Neuronal stem cell (in vitro differentiated cells): ENCODE data around the gene WWTR1.

Experiments
- DNase-seq: peaks from one replicate; pipeline ENCODE4 v3.0.0-alpha.2; 2013; ENCODE audit warnings: low spot score
- H2AFZ ChIP-seq: one replicate; pipeline ENCODE4 v1.6.1; 2013; ENCODE audit warnings: mild to moderate bottlenecking, low read length, inconsistent platforms
- H2AK5ac ChIP-seq: 2 replicates; pipeline ENCODE4 v1.6.1; 2013; ENCODE audit warnings: low read depth, mild to moderate bottlenecking, inconsistent platforms, low read length, moderate library complexity, mixed read lengths
- H2BK120ac ChIP-seq: 2 replicates; pipeline ENCODE4 v1.6.1; 2013; ENCODE audit warnings: low read depth, mild to moderate bottlenecking, inconsistent platforms, low read length, moderate library complexity, mixed read lengths
- H2BK12ac ChIP-seq: one replicate; pipeline ENCODE4 v1.6.1; 2013; ENCODE audit warnings: low read length, inconsistent platforms
- H2BK15ac ChIP-seq: 2 replicates; pipeline ENCODE4 v1.6.1; 2013; ENCODE audit warnings: mild to moderate bottlenecking, low read length, inconsistent platforms, mixed read lengths
- H2BK5ac ChIP-seq: one replicate; pipeline ENCODE4 v1.6.1; 2013; ENCODE audit warnings: inconsistent platforms, mild to moderate bottlenecking, low read length, moderate library complexity
- H3K14ac ChIP-seq: one replicate; pipeline ENCODE4 v1.6.1; 2013; ENCODE audit warnings: low read length, inconsistent platforms
- H3K18ac ChIP-seq: 2 replicates; pipeline ENCODE4 v1.6.1; 2013; ENCODE audit warnings: low read length, inconsistent platforms
- H3K23ac ChIP-seq: 2 replicates; pipeline ENCODE4 v1.6.1; 2013; ENCODE audit warnings: low read depth, mild to moderate bottlenecking, mixed read lengths, low read length, inconsistent platforms; ENCODE audit not compliant: poor library complexity
- H3K27ac ChIP-seq: replicated peaks from 3 replicates; pipeline ENCODE4 v1.5.1; 2013; ENCODE audit warnings: low read length, inconsistent platforms
- H3K27me3 ChIP-seq, 3 experiments: 2 replicates each; pipeline ENCODE4 v1.6.1; 2013; ENCODE audit warnings: low read length in 3 of 3, mild to moderate bottlenecking in 2 of 3, inconsistent platforms in 1 of 3, low read depth in 1 of 3, mixed read lengths in 1 of 3, moderate library complexity in 1 of 3; ENCODE audit not compliant: control insufficient read depth in 3 of 3, insufficient read depth in 3 of 3
- H3K36me3 ChIP-seq, 2 donors: replicated peaks in 1 of 2; 2 replicates each; pipeline ENCODE4 v1.6.1; 2013; ENCODE audit warnings: low read length in 2 of 2; ENCODE audit not compliant: control insufficient read depth in 2 of 2, insufficient read depth in 2 of 2
- H3K4ac ChIP-seq: 2 replicates; pipeline ENCODE4 v1.6.1; 2013; ENCODE audit warnings: inconsistent platforms, mild to moderate bottlenecking, low read length, moderate library complexity
- H3K4me1 ChIP-seq, 2 donors: 1 replicate in 1 of 2; 2 replicates in 1 of 2; pipeline ENCODE4 v1.6.1; 2013; ENCODE audit warnings: low read length in 2 of 2, low read depth in 1 of 2; ENCODE audit not compliant: control insufficient read depth in 2 of 2, insufficient read depth in 1 of 2
- H3K4me2 ChIP-seq: one replicate; pipeline ENCODE4 v1.6.1; 2013; ENCODE audit warnings: mild to moderate bottlenecking, low read length, inconsistent platforms; ENCODE audit not compliant: insufficient read depth, poor library complexity, severe bottlenecking
- H3K4me3 ChIP-seq, 2 donors: 2 replicates each; pipeline ENCODE4 v1.5.1; 2013; ENCODE audit warnings: low read length in 2 of 2, mild to moderate bottlenecking in 2 of 2, inconsistent platforms in 1 of 2, moderate library complexity in 1 of 2
- H3K79me1 ChIP-seq: one replicate; pipeline ENCODE4 v1.6.1; 2013; ENCODE audit warnings: low read depth, mild to moderate bottlenecking, inconsistent platforms, low read length, moderate library complexity
- H3K9ac ChIP-seq: one replicate; pipeline ENCODE4 v1.6.1; 2013; ENCODE audit warnings: mild to moderate bottlenecking, low read depth, low read length, inconsistent platforms; ENCODE audit not compliant: poor library complexity
- H3K9me3 ChIP-seq, 2 donors: replicated peaks in 1 of 2; 2 replicates each; pipeline versions ENCODE3 to v1.6.1; 2013; ENCODE audit warnings: low read length in 2 of 2, mild to moderate bottlenecking in 2 of 2, inconsistent platforms in 1 of 2, low read depth in 1 of 2, mixed read lengths in 1 of 2, moderate library complexity in 1 of 2; ENCODE audit not compliant: control insufficient read depth in 2 of 2, insufficient read depth in 1 of 2
- H4K8ac ChIP-seq: one replicate; pipeline ENCODE4 v1.6.1; 2013; ENCODE audit warnings: low read depth, mild to moderate bottlenecking, inconsistent platforms, low read length, moderate library complexity
- H4K91ac ChIP-seq: one replicate; pipeline ENCODE4 v1.6.1; 2013; ENCODE audit warnings: low read length, low read depth, mild to moderate bottlenecking, inconsistent platforms; ENCODE audit not compliant: poor library complexity
- WGBS, 2 donors: extraction: QIAGEN DNeasy Blood & Tissue Kit; methylation state at CpG; one replicate each; pipeline ENCODE4 v1.1.7; 2013; ENCODE audit warnings: missing lambda C conversion rate in 2 of 2, mixed read lengths in 1 of 2; ENCODE audit not compliant: insufficient read length in 2 of 2, insufficient replicate concordance in 1 of 2; ENCODE audit errors: extremely low coverage in 2 of 2; 5-methylcytosine and 5-hydroxymethylcytosine counted together

Gene WWTR1

DNA sequence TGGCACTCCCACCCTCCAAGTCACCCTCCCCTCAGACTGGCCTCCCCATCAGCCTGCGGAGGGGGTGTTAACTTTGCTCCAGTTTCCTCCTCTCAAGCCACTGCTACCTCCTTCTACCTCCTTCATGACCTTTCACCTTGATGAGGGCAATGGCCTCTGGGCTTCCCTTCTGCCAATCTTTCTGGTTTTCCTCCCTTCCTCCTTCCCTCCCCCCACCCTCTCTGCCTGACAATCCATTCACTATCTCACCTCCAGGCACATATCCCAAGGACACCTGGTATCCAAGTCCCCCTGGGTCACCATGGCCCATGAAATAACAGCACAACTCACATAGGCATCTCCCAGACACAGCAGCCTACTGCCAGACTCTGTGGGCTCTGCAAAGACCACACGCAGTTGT is 80.0 kb downstream of the WWTR1 start:
- H3K79me1 ChIP-seq = no peaks in the 10 kb centered on the region
- DNase-seq = no peak
- H2AFZ ChIP-seq = no peak overlapping the region
- H3K4me1 ChIP-seq = peaks cover 17 to 24% of the 10 kb centered on the region in 2 donors
- no peak overlapping the region for H3K23ac ChIP-seq
- no peak overlapping the region for H3K9ac ChIP-seq
- H3K4me2 ChIP-seq = no peak overlapping the region
- H2BK15ac ChIP-seq = no peak overlapping the region
- H3K27ac ChIP-seq = no peak overlapping the region
- no peak overlapping the region for H4K91ac ChIP-seq
- no peak overlapping the region for H3K4ac ChIP-seq
- no CpG with 5 or more reads among the region's 2 CpGs for WGBS, 2 donors
- no peak overlapping the region for H2BK12ac ChIP-seq
- H3K14ac ChIP-seq = no peak overlapping the region
- no peaks in the 10 kb centered on the region for H3K9me3 ChIP-seq
- H2AK5ac ChIP-seq = no peak overlapping the region
- no peak overlapping the region for H3K18ac ChIP-seq
- H2BK5ac ChIP-seq = no peak overlapping the region
- H2BK120ac ChIP-seq = no peak overlapping the region
- H3K36me3 ChIP-seq = peaks cover 0 to 4% of the 10 kb centered on the region in 2 donors
- H3K27me3 ChIP-seq = no peaks in the 10 kb centered on the region
- no peak overlapping the region for H3K4me3 ChIP-seq
- no peak overlapping the region for H4K8ac ChIP-seq

DNA sequence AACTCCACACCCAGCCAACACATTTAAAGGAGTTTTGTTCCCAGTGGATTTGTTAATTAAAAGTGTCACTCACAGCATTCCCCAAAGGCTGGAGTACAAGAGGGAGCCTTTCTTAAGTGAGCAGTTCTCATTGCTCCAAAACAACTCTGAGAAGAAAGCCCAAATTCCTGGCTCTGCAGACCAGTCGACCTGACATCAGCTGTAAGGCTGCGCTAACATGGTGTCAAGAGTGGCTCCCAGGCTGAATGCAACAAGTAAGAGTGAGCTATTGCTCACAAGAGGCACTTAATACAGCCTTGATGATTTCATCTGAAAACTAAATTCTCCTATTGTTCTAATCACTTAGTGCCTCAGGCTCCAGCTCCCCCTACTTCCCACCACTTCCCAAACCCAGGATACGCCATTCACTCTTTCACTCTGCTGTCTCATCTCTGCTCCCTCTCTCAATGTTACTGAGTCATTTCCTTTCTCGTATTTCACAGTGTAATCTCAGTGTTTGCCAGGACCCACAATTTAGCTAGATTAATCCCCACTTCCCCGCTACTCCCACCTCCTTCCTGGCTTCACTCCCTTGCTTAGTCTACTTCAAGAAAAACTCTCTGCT is 81.8 kb downstream of the WWTR1 start:
- Histone ChIP-seq H3K4me2 (no peak overlapping the region), H3K4ac (no peak overlapping the region), H3K4me3 (no peak overlapping the region), H2AK5ac (no peak overlapping the region), H4K8ac (no peak overlapping the region), H2BK120ac (no peak overlapping the region), H3K14ac (no peak overlapping the region), H3K9ac (no peak overlapping the region), H4K91ac (no peak overlapping the region), H3K23ac (no peak overlapping the region), H2BK5ac (no peak overlapping the region), H2BK12ac (no peak overlapping the region), H3K27me3 (no peaks in the 10 kb centered on the region), H3K4me1 (peaks cover 14 to 18% of the 10 kb centered on the region in 2 donors), H3K79me1 (no peaks in the 10 kb centered on the region), H3K27ac (peak overlapping the region; percentile 56), H2BK15ac (no peak overlapping the region), H3K18ac (no peak overlapping the region), H3K9me3 (peaks cover 0 to 2% of the 10 kb centered on the region in 2 donors), H3K36me3 (peaks cover 2 to 20% of the 10 kb centered on the region in 2 donors), H2AFZ (no peak overlapping the region)
- DNase-seq = no peak
- WGBS, 2 donors = no CpG with 5 or more reads among the region's 5 CpGs

GRCh38 chr3:149575213-149575960 is 82.4 kb downstream of the WWTR1 start:
- no peak overlapping the region for H3K9ac ChIP-seq
- H3K27me3 ChIP-seq = no peaks in the 10 kb centered on the region
- no peak overlapping the region for H3K4ac ChIP-seq
- H3K27ac ChIP-seq = peak overlapping the region; percentile 56
- peaks cover 14 to 18% of the 10 kb centered on the region in 2 donors for H3K4me1 ChIP-seq
- H2AK5ac ChIP-seq = no peak overlapping the region
- no peak overlapping the region for H3K4me2 ChIP-seq
- no peak overlapping the region for H2AFZ ChIP-seq
- H4K91ac ChIP-seq = no peak overlapping the region
- WGBS, 2 donors = no CpG with 5 or more reads among the region's 7 CpGs
- H2BK12ac ChIP-seq = no peak overlapping the region
- no peak overlapping the region for H2BK15ac ChIP-seq
- no peak overlapping the region for H2BK5ac ChIP-seq
- peaks cover 2 to 26% of the 10 kb centered on the region in 2 donors for H3K36me3 ChIP-seq
- H3K18ac ChIP-seq = peak overlapping the region; percentile 55
- no peaks in the 10 kb centered on the region for H3K79me1 ChIP-seq
- H3K14ac ChIP-seq = no peak overlapping the region
- H3K4me3 ChIP-seq = no peak overlapping the region
- no peak overlapping the region for H4K8ac ChIP-seq
- no peak overlapping the region for H2BK120ac ChIP-seq
- peaks cover 0 to 2% of the 10 kb centered on the region in 2 donors for H3K9me3 ChIP-seq
- no peak for DNase-seq
- no peak overlapping the region for H3K23ac ChIP-seq

GRCh38 chr3:149572796-149573414 is 84.9 kb downstream of the WWTR1 start:
- H4K8ac ChIP-seq = no peak overlapping the region
- peaks cover 14 to 16% of the 10 kb centered on the region in 2 donors for H3K4me1 ChIP-seq
- no peak overlapping the region for H3K14ac ChIP-seq
- no peaks in the 10 kb centered on the region for H3K79me1 ChIP-seq
- H3K4me3 ChIP-seq = no peak overlapping the region
- H2BK5ac ChIP-seq = no peak overlapping the region
- no peak overlapping the region for H2BK15ac ChIP-seq
- H3K27me3 ChIP-seq = no peaks in the 10 kb centered on the region
- no peak overlapping the region for H3K27ac ChIP-seq
- H3K9me3 ChIP-seq = peaks cover 0 to 2% of the 10 kb centered on the region in 2 donors
- WGBS, 2 donors = no CpG with 5 or more reads among the region's 6 CpGs
- H3K9ac ChIP-seq = no peak overlapping the region
- H2AFZ ChIP-seq = no peak overlapping the region
- H3K4ac ChIP-seq = no peak overlapping the region
- no peak overlapping the region for H3K23ac ChIP-seq
- no peak for DNase-seq
- H3K4me2 ChIP-seq = no peak overlapping the region
- H2BK120ac ChIP-seq = no peak overlapping the region
- H4K91ac ChIP-seq = no peak overlapping the region
- peaks cover 2 to 42% of the 10 kb centered on the region in 2 donors for H3K36me3 ChIP-seq
- H2BK12ac ChIP-seq = no peak overlapping the region
- H2AK5ac ChIP-seq = no peak overlapping the region
- no peak overlapping the region for H3K18ac ChIP-seq
